ENCODE results near the gene C10orf105. TPM values are rescaled to one million over a fixed set of nuclear protein-coding genes. Genes with fewer than 3 reads are reported as not detected.

C10orf105 gene
- total and polyA plus RNA-seq, 2 of the 8 experiments (the other 6 are each of a cell fraction or from before 2014, with no cell fraction given) = 0.71 to 0.73 TPM

GRCh38 chr10:71727105-71727737 is 7.6 kb upstream of the C10orf105 start:
- no peak overlapping the region for H3K56ac ChIP-seq (replicated peaks; ENCODE audit: insufficient read length, low read depth, low read length)
- H3K36me3 ChIP-seq (ENCODE audit: control insufficient read depth in 2 of 4, insufficient read depth in 4 of 4, low read length in 3 of 4) = no peaks in the 10 kb centered on the region
- H3K18ac ChIP-seq (ENCODE audit: extremely low read depth, low read length) = no peak overlapping the region
- H3K14ac ChIP-seq (ENCODE audit: insufficient read length) = no peak overlapping the region
- no peak for DNase-seq (ENCODE audit: low read depth in 1 of 2, low spot score in 2 of 2)
- ChIA-PET CTCF (ENCODE audit: partially characterized antibody) (interaction anchor here (0.7 to 4.9 kb wide), 11 partner anchors 9 to 332 kb away, joined by 3 to 23 read pairs (median 4); partner anchors contain the start of gene VSIR), POLR2A (ENCODE audit: partially characterized antibody) (no interaction called here)
- no peak overlapping the region for H3K27ac ChIP-seq (ENCODE audit: low read depth, low read length)
- H3K27me3 ChIP-seq (replicated peaks in 1 of 4; ENCODE audit: control insufficient read depth in 3 of 4, extremely low read depth in 1 of 4, insufficient read depth in 3 of 4, low read length in 3 of 4) = no peaks in the 10 kb centered on the region
- H3K4me1 ChIP-seq (replicated peaks in 1 of 4; ENCODE audit: control insufficient read depth in 3 of 4, insufficient read depth in 4 of 4, low read length in 3 of 4) = peaks cover 0 to 4% (median 0%) of the 10 kb centered on the region in 4 experiments; a peak in 1 of 7 replicates
- H3K9me3 ChIP-seq (ENCODE audit: insufficient read depth in 2 of 2, low read depth in 1 of 2, low read length in 1 of 2) = no peaks in the 10 kb centered on the region
- no peak overlapping the region for H2AK5ac ChIP-seq (ENCODE audit: low read depth, low read length)
- H2BK12ac ChIP-seq (ENCODE audit: low read depth, low read length) = no peak overlapping the region
- no peak overlapping the region for H4K91ac ChIP-seq (replicated peaks; ENCODE audit: insufficient read length, low read length)
- H3K23ac ChIP-seq (ENCODE audit: insufficient read length) = no peak overlapping the region
- no peak overlapping the region for H4K8ac ChIP-seq (ENCODE audit: extremely low read depth, insufficient read depth, low read length)
- no peak overlapping the region for H3K4me2 ChIP-seq (ENCODE audit: insufficient read depth in 1 of 2, low read depth in 2 of 2, low read length in 2 of 2)
- 0 out of 2 replicates have a peak overlapping the region, but pooled peaks have one; percentile 23 for H2BK15ac ChIP-seq (ENCODE audit: low read length)
- H3K79me1 ChIP-seq (ENCODE audit: low read depth, low read length) = no peaks in the 10 kb centered on the region
- TF ChIP-seq CHD2 (IDR thresholded peaks at IDR 0.05; ENCODE audit: low read length) (no peak), NRF1 (IDR thresholded peaks at IDR 0.05; ENCODE audit: low read depth, low read length) (no peak), KDM4A (IDR thresholded peaks at IDR 0.05; ENCODE audit: low read depth, low read length, severe bottlenecking) (no peak), CBX5 (IDR thresholded peaks at IDR 0.05; ENCODE audit: low read depth, low read length) (no peak), SIRT6 (IDR thresholded peaks at IDR 0.05; ENCODE audit: low read length) (no peak), ATF3 (IDR thresholded peaks at IDR 0.05; ENCODE audit: insufficient read depth, low read depth, low read length) (no peak), CHD1 (IDR thresholded peaks at IDR 0.05; ENCODE audit: low read depth, low read length) (no peak), SP4 (IDR thresholded peaks at IDR 0.05; ENCODE audit: low read length) (no peak), CREB1 (IDR thresholded peaks at IDR 0.05) (no peak), PHF8 (conservative IDR thresholded peaks at IDR 0.05; ENCODE audit: low read depth, low read length) (no peak), SP2 (IDR thresholded peaks at IDR 0.05; ENCODE audit: low read length) (no peak), CEBPB (IDR thresholded peaks at IDR 0.05; ENCODE audit: low read depth, low read length) (no peak), JUN (IDR thresholded peaks at IDR 0.05; ENCODE audit: low read depth, low read length) (no peak), POLR2A (IDR thresholded peaks at IDR 0.05; ENCODE audit: control extremely low read depth in 1 of 2, low read depth in 2 of 2, low read length in 2 of 2) (no peak), POLR2AphosphoS5 (IDR thresholded peaks at IDR 0.05; ENCODE audit: low read depth, low read length) (no peak)
- no peak overlapping the region for H3K4me3 ChIP-seq (ENCODE audit: extremely low read depth in 1 of 4, insufficient read depth in 2 of 4, low read depth in 3 of 4, low read length in 4 of 4)
- H4K5ac ChIP-seq (ENCODE audit: insufficient read length, low read depth, low read length) = no peak overlapping the region
- H4K20me1 ChIP-seq (replicated peaks in 1 of 2; ENCODE audit: control insufficient read depth in 1 of 2, insufficient read depth in 2 of 2, low read length in 2 of 2) = no peaks in the 10 kb centered on the region
- 81% methylated on average over 12 of the region's 12 CpGs; no CpG with 5 or more reads in 1 of the 2 experiments for WGBS, 2 experiments (ENCODE audit: extremely low coverage in 1 of 2, insufficient coverage in 1 of 2, insufficient read length in 1 of 2, insufficient replicate concordance in 2 of 2, low coverage in 1 of 2, low lambda C conversion rate in 2 of 2, missing lambda C conversion rate in 1 of 2)
- no peaks in the 10 kb centered on the region for H3K79me2 ChIP-seq (ENCODE audit: control insufficient read depth in 1 of 2, insufficient read depth in 2 of 2, low read length in 2 of 2)
- H2BK120ac ChIP-seq (replicated peaks; ENCODE audit: low read depth, low read length) = no peak overlapping the region
- H2BK5ac ChIP-seq (ENCODE audit: low read depth, low read length) = no peak overlapping the region
- H3K4ac ChIP-seq (replicated peaks; ENCODE audit: insufficient read length, low read depth, low read length) = no peak overlapping the region
- H3K9ac ChIP-seq (replicated peaks in 1 of 4; ENCODE audit: extremely low read depth in 1 of 4, low read depth in 3 of 4, low read length in 3 of 4) = no peak overlapping the region
- FAIRE-seq = no peak
- no peak overlapping the region for H2BK20ac ChIP-seq (ENCODE audit: low read length)
- H3K23me2 ChIP-seq (ENCODE audit: low read depth, low read length) = no peaks in the 10 kb centered on the region
- no peak overlapping the region for H2AFZ ChIP-seq (ENCODE audit: low read length)
